Activated CD4-positive, alpha-beta T cell treated with anti-CD3 and anti-CD28 coated beads, Interleukin-2, Interleukin-4, amounts not matched to agents 100 ng/mL and 50 ng/mL, durations not matched to agents 16 hours and 8 hours (primary cell): ENCODE measurements around the gene ETFB.

ENCODE experiments used
- DNase-seq: peaks from one replicate; pipeline ENCODE4 v3.0.0-alpha.2; 2020; ENCODE audit warnings: low spot score

ETFB gene

GRCh38 chr19:51295382-51296126, 70.6 kb downstream of the ETFB start:
- DNase-seq, result no peak
